K562 (cell line): ENCODE results near the gene GPR176. TPM values are rescaled to one million over a fixed set of nuclear protein-coding genes. Genes with fewer than 3 reads are reported as not detected.
A peak's percentile ranks its signal among the peaks of the same experiment; 100 is the strongest.

ENCODE experiments used
- CBX3 ChIP-seq, 2 experiments: IDR thresholded peaks; 1 replicate in 1 of 2; 2 replicates in 1 of 2; pipeline ENCODE4 v1.6.1; 2012; ENCODE audit warnings: inconsistent platforms in 2 of 2, low read length in 2 of 2, borderline replicate concordance in 1 of 2, control low read depth in 1 of 2
- JUNB ChIP-seq: fragments of 450-650 bp; formaldehyde crosslinking; conservative IDR thresholded peaks from 2 replicates; pipeline ENCODE4 v1.4.0; 2020; ENCODE audit warnings: mild to moderate bottlenecking
- KLF10 ChIP-seq: fragments of 250-450 bp; sonication (Bioruptor Pico); IDR thresholded peaks from 2 replicates; pipeline ENCODE4 v1.6.1; 2021; ENCODE audit warnings: matching md5 sums
- MBD2 ChIP-seq: sonication (generic); IDR thresholded peaks from 2 replicates; pipeline ENCODE4 v1.6.1; 2016; ENCODE audit warnings: low read depth, borderline replicate concordance
- NR3C1 ChIP-seq: sonication (generic); formaldehyde crosslinking; IDR thresholded peaks from 2 replicates; pipeline ENCODE4 v1.8.1; 2022; ENCODE audit warnings: missing genetic modification reagents
- RAD21 ChIP-seq, 2 experiments: fragments of 250-450 bp in 1 of 2; fragments of 450-650 bp in 1 of 2; sonication (Bioruptor Pico) in 1 of 2; formaldehyde crosslinking in 1 of 2; IDR thresholded peaks in 1 of 2; conservative IDR thresholded peaks in 1 of 2; 2 replicates each; pipeline versions ENCODE4 v1.4.0 to v1.8.0; 2020 to 2022; ENCODE audit warnings: mild to moderate bottlenecking in 2 of 2, moderate library complexity in 1 of 2
- RNF2 ChIP-seq: sonication (generic); IDR thresholded peaks from 2 replicates; pipeline ENCODE4 v1.6.1; 2016
- SMC3 ChIP-seq: conservative IDR thresholded peaks from 2 replicates; pipeline ENCODE4 v1.6.1; 2011; ENCODE audit warnings: low read depth, low read length, improper control_type of control experiment; ENCODE audit not compliant: insufficient read depth
- ZNF12 ChIP-seq: sonication (generic); formaldehyde crosslinking; IDR thresholded peaks from 2 replicates; pipeline ENCODE4 v1.4.0; 2020; ENCODE audit warnings: mild to moderate bottlenecking, missing genetic modification reagents
- polyA plus RNA-seq, 8 experiments: library from polyadenylated mRNA; depleted of rRNA in 4 of 8; stranded (reverse) in 5 of 8; unstranded in 3 of 8; fragments of >200 nt; fragmentation: Nextera tagmentation in 2 of 8; fragmentation: Illumina TruSeq in 1 of 8; extraction: Ambion mirVana in 2 of 8; extraction: Trizol in 1 of 8; gene quantifications; 2 replicates each; pipeline versions ENCODE4 v1.2.1 to v1.2.3, GENCODE V29; 2011 to 2014; ENCODE audit warnings: inconsistent platforms in 1 of 8, missing spikeins in 1 of 8
- total RNA-seq, 7 experiments: library from RNA; depleted of rRNA in 6 of 7; stranded (reverse); fragments of >200 nt in 6 of 7; fragmentation: Illumina TruSeq in 2 of 7; extraction: Trizol in 2 of 7; gene quantifications; 2 replicates each; pipeline versions ENCODE4 v1.2.1 to v1.2.3, GENCODE V29; 2011 to 2021; ENCODE audit warnings: low replicate concordance in 1 of 7
- TF ChIP-seq, protein P1 (sequence below): fragments of 200-600 bp; sonication (generic); IDR thresholded peaks from one replicate; pipeline ENCODE4 v1.6.1; 2012; ENCODE audit warnings: mild to moderate bottlenecking, low read depth, low read length, inconsistent platforms
- TF ChIP-seq, protein P2 (sequence below), 3 experiments: IDR thresholded peaks in 2 of 3; conservative IDR thresholded peaks in 1 of 3; 2 replicates each; pipeline ENCODE4 v1.5.1; 2011 to 2012; ENCODE audit warnings: low read length in 3 of 3, mild to moderate bottlenecking in 3 of 3, control low read depth in 2 of 3, improper control_type of control experiment in 1 of 3, inconsistent platforms in 1 of 3, low read depth in 1 of 3, mixed read lengths in 1 of 3, moderate library complexity in 1 of 3; ENCODE audit not compliant: insufficient read depth in 2 of 3

GPR176 gene
- total and polyA plus RNA-seq, 9 of the 15 experiments (the other 6 are each of a cell fraction or from before 2014, with no cell fraction given), result 0.03 to 1.2 (median 0.76) TPM

DNA sequence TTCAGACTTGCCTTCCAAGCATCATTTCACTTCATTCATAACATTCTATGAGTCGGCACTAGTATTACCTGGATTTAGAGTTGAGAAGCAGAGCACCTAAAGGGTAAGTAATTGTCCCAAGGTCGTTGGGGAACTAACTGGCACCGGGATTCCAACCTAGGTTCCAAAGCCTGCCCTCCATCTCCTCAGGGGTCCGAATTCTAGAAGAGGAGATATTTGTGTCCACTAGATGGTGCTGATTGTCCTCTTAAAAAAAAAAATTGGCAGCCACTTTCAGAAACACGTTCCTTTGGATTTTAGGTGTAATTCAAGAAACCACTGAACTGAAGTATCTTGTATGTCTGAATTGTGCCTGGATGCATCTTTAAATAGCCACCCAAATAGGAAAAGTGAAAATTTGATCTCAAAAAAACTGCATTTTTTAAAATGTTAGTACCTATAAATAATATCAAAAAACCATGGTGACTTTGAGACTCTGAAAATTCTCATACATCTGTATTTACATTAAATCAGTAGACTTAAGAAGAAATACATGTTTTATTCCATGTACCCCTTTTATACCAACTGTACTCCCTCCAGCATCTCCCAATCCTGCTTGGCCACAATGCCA, 133.5 kb downstream of the GPR176 start (continued):
- TF ChIP-seq, protein P1, sequence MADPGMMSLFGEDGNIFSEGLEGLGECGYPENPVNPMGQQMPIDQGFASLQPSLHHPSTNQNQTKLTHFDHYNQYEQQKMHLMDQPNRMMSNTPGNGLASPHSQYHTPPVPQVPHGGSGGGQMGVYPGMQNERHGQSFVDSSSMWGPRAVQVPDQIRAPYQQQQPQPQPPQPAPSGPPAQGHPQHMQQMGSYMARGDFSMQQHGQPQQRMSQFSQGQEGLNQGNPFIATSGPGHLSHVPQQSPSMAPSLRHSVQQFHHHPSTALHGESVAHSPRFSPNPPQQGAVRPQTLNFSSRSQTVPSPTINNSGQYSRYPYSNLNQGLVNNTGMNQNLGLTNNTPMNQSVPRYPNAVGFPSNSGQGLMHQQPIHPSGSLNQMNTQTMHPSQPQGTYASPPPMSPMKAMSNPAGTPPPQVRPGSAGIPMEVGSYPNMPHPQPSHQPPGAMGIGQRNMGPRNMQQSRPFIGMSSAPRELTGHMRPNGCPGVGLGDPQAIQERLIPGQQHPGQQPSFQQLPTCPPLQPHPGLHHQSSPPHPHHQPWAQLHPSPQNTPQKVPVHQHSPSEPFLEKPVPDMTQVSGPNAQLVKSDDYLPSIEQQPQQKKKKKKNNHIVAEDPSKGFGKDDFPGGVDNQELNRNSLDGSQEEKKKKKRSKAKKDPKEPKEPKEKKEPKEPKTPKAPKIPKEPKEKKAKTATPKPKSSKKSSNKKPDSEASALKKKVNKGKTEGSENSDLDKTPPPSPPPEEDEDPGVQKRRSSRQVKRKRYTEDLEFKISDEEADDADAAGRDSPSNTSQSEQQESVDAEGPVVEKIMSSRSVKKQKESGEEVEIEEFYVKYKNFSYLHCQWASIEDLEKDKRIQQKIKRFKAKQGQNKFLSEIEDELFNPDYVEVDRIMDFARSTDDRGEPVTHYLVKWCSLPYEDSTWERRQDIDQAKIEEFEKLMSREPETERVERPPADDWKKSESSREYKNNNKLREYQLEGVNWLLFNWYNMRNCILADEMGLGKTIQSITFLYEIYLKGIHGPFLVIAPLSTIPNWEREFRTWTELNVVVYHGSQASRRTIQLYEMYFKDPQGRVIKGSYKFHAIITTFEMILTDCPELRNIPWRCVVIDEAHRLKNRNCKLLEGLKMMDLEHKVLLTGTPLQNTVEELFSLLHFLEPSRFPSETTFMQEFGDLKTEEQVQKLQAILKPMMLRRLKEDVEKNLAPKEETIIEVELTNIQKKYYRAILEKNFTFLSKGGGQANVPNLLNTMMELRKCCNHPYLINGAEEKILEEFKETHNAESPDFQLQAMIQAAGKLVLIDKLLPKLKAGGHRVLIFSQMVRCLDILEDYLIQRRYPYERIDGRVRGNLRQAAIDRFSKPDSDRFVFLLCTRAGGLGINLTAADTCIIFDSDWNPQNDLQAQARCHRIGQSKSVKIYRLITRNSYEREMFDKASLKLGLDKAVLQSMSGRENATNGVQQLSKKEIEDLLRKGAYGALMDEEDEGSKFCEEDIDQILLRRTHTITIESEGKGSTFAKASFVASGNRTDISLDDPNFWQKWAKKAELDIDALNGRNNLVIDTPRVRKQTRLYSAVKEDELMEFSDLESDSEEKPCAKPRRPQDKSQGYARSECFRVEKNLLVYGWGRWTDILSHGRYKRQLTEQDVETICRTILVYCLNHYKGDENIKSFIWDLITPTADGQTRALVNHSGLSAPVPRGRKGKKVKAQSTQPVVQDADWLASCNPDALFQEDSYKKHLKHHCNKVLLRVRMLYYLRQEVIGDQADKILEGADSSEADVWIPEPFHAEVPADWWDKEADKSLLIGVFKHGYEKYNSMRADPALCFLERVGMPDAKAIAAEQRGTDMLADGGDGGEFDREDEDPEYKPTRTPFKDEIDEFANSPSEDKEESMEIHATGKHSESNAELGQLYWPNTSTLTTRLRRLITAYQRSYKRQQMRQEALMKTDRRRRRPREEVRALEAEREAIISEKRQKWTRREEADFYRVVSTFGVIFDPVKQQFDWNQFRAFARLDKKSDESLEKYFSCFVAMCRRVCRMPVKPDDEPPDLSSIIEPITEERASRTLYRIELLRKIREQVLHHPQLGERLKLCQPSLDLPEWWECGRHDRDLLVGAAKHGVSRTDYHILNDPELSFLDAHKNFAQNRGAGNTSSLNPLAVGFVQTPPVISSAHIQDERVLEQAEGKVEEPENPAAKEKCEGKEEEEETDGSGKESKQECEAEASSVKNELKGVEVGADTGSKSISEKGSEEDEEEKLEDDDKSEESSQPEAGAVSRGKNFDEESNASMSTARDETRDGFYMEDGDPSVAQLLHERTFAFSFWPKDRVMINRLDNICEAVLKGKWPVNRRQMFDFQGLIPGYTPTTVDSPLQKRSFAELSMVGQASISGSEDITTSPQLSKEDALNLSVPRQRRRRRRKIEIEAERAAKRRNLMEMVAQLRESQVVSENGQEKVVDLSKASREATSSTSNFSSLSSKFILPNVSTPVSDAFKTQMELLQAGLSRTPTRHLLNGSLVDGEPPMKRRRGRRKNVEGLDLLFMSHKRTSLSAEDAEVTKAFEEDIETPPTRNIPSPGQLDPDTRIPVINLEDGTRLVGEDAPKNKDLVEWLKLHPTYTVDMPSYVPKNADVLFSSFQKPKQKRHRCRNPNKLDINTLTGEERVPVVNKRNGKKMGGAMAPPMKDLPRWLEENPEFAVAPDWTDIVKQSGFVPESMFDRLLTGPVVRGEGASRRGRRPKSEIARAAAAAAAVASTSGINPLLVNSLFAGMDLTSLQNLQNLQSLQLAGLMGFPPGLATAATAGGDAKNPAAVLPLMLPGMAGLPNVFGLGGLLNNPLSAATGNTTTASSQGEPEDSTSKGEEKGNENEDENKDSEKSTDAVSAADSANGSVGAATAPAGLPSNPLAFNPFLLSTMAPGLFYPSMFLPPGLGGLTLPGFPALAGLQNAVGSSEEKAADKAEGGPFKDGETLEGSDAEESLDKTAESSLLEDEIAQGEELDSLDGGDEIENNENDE, result no peak
- TF ChIP-seq NR3C1 (CRISPR knock-in tag) (no peak), CBX3 (IDR thresholded peaks at IDR 0.05; ENCODE audit: borderline replicate concordance in 1 of 2, low read length in 2 of 2) (no peak), SMC3 (peak; percentile 45; the same call in 1 of the 2 replicates), ZNF12 (CRISPR knock-in tag) (no peak), RAD21 (CRISPR knock-in tag; conservative IDR thresholded peaks at IDR 0.05 in 1 of 2, IDR thresholded peaks at IDR 0.05 in 1 of 2) (peak; percentile 77 to 79), RNF2 (no peak), JUNB (no peak), MBD2 (no peak), KLF10 (no peak)
- TF ChIP-seq, protein P2, sequence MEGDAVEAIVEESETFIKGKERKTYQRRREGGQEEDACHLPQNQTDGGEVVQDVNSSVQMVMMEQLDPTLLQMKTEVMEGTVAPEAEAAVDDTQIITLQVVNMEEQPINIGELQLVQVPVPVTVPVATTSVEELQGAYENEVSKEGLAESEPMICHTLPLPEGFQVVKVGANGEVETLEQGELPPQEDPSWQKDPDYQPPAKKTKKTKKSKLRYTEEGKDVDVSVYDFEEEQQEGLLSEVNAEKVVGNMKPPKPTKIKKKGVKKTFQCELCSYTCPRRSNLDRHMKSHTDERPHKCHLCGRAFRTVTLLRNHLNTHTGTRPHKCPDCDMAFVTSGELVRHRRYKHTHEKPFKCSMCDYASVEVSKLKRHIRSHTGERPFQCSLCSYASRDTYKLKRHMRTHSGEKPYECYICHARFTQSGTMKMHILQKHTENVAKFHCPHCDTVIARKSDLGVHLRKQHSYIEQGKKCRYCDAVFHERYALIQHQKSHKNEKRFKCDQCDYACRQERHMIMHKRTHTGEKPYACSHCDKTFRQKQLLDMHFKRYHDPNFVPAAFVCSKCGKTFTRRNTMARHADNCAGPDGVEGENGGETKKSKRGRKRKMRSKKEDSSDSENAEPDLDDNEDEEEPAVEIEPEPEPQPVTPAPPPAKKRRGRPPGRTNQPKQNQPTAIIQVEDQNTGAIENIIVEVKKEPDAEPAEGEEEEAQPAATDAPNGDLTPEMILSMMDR (IDR thresholded peaks at IDR 0.05 in 2 of 3, conservative IDR thresholded peaks at IDR 0.05 in 1 of 3; ENCODE audit: insufficient read depth in 2 of 3, low read depth in 1 of 3, low read length in 3 of 3), result peak; percentile 52 to 79 (median 57); a peak in 5 of 6 replicates
